Vagina (tissue), 2 donors: Measurements from ENCODE around the gene VWA1.

Experiments used
- POLR2A ChIP-seq, 2 donors: fragments of 450-650 bp; IDR thresholded peaks; one replicate each; pipeline ENCODE4 v1.6.1; 2017; ENCODE audit warnings: antibody characterized with exemption in 2 of 2, mild to moderate bottlenecking in 2 of 2, moderate library complexity in 2 of 2
- POLR2AphosphoS5 ChIP-seq, 2 donors: sonication (generic); formaldehyde crosslinking; IDR thresholded peaks; one replicate each; pipeline ENCODE4 v1.9.0; 2017; ENCODE audit warnings: antibody characterized with exemption in 2 of 2, mild to moderate bottlenecking in 2 of 2, low read depth in 1 of 2; ENCODE audit not compliant: insufficient read depth in 1 of 2
- TF ChIP-seq, protein P1 (sequence below), 3 experiments: fragments of 450-650 bp in 2 of 3; fragments of 200-600 bp in 1 of 3; sonication (generic) in 1 of 3; IDR thresholded peaks; one replicate each; pipeline ENCODE4 v1.5.1; 2017 to 2019; ENCODE audit warnings: antibody characterized with exemption in 3 of 3, mild to moderate bottlenecking in 2 of 3, moderate library complexity in 2 of 3

DNA sequence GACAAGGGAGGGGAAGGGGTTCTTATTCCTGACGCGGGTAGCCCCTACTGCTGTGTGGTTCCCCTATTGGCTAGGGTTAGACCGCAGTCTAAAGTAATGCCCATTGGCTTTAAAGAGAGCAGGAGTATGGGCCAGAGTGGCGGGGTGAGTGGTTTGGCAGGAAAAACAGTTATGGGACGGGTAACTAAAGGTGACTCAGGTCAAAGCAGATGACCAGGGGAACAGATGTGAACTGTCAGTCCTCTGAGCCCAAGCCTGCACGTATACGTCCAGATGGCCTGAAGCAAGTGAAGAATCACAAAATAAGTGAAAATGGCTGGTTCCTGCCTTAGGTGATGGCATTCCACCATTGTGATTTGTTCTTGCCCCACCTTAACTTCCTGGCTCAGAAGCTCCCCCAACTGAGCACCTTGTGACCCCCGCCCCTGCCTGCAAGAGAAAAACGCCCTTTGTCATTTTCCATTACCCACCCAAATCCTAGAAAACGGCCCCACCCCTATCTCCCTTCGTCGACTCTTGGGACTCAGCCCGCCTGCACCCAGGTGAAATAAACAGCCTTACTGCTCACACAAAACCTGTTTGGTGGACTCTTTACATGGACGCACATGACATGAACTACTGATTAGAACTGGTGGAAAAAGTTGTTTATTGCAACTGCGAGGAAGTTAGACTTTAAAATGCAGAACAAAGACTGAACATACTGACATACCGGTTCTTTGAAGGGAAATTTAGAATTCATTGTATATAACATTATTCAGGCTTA is 35.3 kb downstream of the VWA1 start:
- TF ChIP-seq, protein P1, sequence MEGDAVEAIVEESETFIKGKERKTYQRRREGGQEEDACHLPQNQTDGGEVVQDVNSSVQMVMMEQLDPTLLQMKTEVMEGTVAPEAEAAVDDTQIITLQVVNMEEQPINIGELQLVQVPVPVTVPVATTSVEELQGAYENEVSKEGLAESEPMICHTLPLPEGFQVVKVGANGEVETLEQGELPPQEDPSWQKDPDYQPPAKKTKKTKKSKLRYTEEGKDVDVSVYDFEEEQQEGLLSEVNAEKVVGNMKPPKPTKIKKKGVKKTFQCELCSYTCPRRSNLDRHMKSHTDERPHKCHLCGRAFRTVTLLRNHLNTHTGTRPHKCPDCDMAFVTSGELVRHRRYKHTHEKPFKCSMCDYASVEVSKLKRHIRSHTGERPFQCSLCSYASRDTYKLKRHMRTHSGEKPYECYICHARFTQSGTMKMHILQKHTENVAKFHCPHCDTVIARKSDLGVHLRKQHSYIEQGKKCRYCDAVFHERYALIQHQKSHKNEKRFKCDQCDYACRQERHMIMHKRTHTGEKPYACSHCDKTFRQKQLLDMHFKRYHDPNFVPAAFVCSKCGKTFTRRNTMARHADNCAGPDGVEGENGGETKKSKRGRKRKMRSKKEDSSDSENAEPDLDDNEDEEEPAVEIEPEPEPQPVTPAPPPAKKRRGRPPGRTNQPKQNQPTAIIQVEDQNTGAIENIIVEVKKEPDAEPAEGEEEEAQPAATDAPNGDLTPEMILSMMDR (IDR thresholded peaks at IDR 0.05): no peak
- TF ChIP-seq POLR2A (IDR thresholded peaks at IDR 0.05) (no peak), POLR2AphosphoS5 (IDR thresholded peaks at IDR 0.05; ENCODE audit: insufficient read depth in 1 of 2, low read depth in 1 of 2) (no peak)
